Keratinocyte (primary cell): ENCODE results near the gene GPR180. TPM values are rescaled to one million over a fixed set of nuclear protein-coding genes. Genes with fewer than 3 reads are reported as not detected.

Experiments
- DNase-seq: peaks from one replicate; pipeline ENCODE4 v3.0.0-alpha.2; 2011; ENCODE audit warnings: low read depth, missing footprints, low spot score
- FAIRE-seq: peaks from 2 replicates; lab custom pipeline; 2011; peaks lifted over from hg19 to GRCh38; lab: Jason Lieb, UNC
- H2AFZ ChIP-seq: 2 replicates; pipeline ENCODE4 v1.6.0; 2012; ENCODE audit warnings: low read length, control low read depth, inconsistent platforms; ENCODE audit not compliant: control insufficient read depth
- H3K27ac ChIP-seq: 2 replicates; pipeline ENCODE4 v1.5.1; 2011; ENCODE audit warnings: low read length; ENCODE audit not compliant: control insufficient read depth, insufficient read depth
- H3K27me3 ChIP-seq: 3 replicates; pipeline ENCODE4 v1.6.0; 2011; ENCODE audit warnings: low read length; ENCODE audit not compliant: control insufficient read depth, insufficient read depth; ENCODE audit errors: extremely low read depth
- H3K36me3 ChIP-seq, 2 experiments: 2 replicates in 1 of 2; 3 replicates in 1 of 2; pipeline ENCODE4 v1.5.1; 2011; ENCODE audit warnings: low read length in 2 of 2, mild to moderate bottlenecking in 1 of 2; ENCODE audit not compliant: control insufficient read depth in 2 of 2, insufficient read depth in 2 of 2; ENCODE audit errors: extremely low read depth in 1 of 2
- H3K4me1 ChIP-seq: 3 replicates; pipeline ENCODE4 v1.5.1; 2011; ENCODE audit warnings: low read length; ENCODE audit not compliant: control insufficient read depth, insufficient read depth; ENCODE audit errors: extremely low read depth
- H3K4me2 ChIP-seq: 3 replicates; pipeline ENCODE4 v1.6.0; 2011; ENCODE audit warnings: low read depth, low read length; ENCODE audit not compliant: control insufficient read depth, insufficient read depth; ENCODE audit errors: extremely low read depth
- H3K4me3 ChIP-seq, 3 experiments: fragments of 200-600 bp in 1 of 3; sonication (generic) in 1 of 3; 2 replicates in 2 of 3; 3 replicates in 1 of 3; pipeline ENCODE4 v1.5.1; 2011 to 2016; ENCODE audit warnings: low read length in 3 of 3, mild to moderate bottlenecking in 3 of 3, control low read depth in 2 of 3, inconsistent platforms in 1 of 3, low read depth in 1 of 3, mixed read lengths in 1 of 3, mixed run types in 1 of 3, moderate library complexity in 1 of 3; ENCODE audit not compliant: control insufficient read depth in 2 of 3, insufficient read depth in 2 of 3; ENCODE audit errors: extremely low read depth in 1 of 3
- H3K79me2 ChIP-seq: 2 replicates; pipeline ENCODE4 v1.6.0; 2012; ENCODE audit warnings: low read length; ENCODE audit not compliant: control insufficient read depth, insufficient read depth
- H3K9ac ChIP-seq: 3 replicates; pipeline ENCODE4 v1.6.0; 2011; ENCODE audit warnings: low read length; ENCODE audit not compliant: control insufficient read depth, insufficient read depth; ENCODE audit errors: extremely low read depth
- H3K9me1 ChIP-seq: 3 replicates; pipeline ENCODE4 v1.6.0; 2011; ENCODE audit warnings: low read length; ENCODE audit not compliant: control insufficient read depth, insufficient read depth; ENCODE audit errors: extremely low read depth
- H3K9me3 ChIP-seq: 2 replicates; pipeline ENCODE4 v1.5.1; 2012; ENCODE audit warnings: low read depth, low read length; ENCODE audit not compliant: control insufficient read depth
- H4K20me1 ChIP-seq: 3 replicates; pipeline ENCODE4 v1.6.0; 2011; ENCODE audit warnings: low read length; ENCODE audit not compliant: control insufficient read depth, insufficient read depth; ENCODE audit errors: extremely low read depth
- EZH2 ChIP-seq: IDR thresholded peaks from one replicate; pipeline ENCODE4 v1.6.1; 2012; ENCODE audit warnings: inconsistent platforms, mild to moderate bottlenecking, low read length, moderate library complexity
- dilution Hi-C: fragments of 300-500 bp; cut with MboI; formaldehyde crosslinking; loops from one replicate; pipeline ENCODE4 v1.7.0; 2020; ENCODE audit warnings: low sequenced_read_pairs; ENCODE audit not compliant: extremely low pct_ligation_motif_present
- polyA plus RNA-seq, 5 experiments: library from polyadenylated mRNA; depleted of rRNA in 3 of 5; stranded (reverse) in 3 of 5; stranded (forward) in 1 of 5; unstranded in 1 of 5; fragments of >200 nt; gene quantifications; 1 replicate in 1 of 5; 2 replicates in 3 of 5; 3 replicates in 1 of 5; pipeline versions ENCODE4 v1.2.1 to v1.2.3, GENCODE V29; 2011 to 2012; ENCODE audit warnings: missing spikeins in 2 of 5, low read depth in 1 of 5, low replicate concordance in 1 of 5
- TF ChIP-seq, protein P1 (sequence below), 3 experiments: IDR thresholded peaks in 1 of 3; conservative IDR thresholded peaks in 1 of 3; optimal IDR thresholded peaks in 1 of 3; 2 replicates in 2 of 3; 3 replicates in 1 of 3; pipeline versions ENCODE3 to v1.5.1; 2011; ENCODE audit warnings: low read length in 3 of 3, mild to moderate bottlenecking in 3 of 3, moderate library complexity in 2 of 3, control low read depth in 1 of 3, inconsistent platforms in 1 of 3; ENCODE audit not compliant: insufficient read depth in 2 of 3; ENCODE audit errors: extremely low read depth in 1 of 3

The GPR180 gene
- polyA plus RNA-seq, 1 donor (not counting 4 experiments of a cell fraction or from before 2014, with no cell fraction given) = 9.9 TPM

DNA sequence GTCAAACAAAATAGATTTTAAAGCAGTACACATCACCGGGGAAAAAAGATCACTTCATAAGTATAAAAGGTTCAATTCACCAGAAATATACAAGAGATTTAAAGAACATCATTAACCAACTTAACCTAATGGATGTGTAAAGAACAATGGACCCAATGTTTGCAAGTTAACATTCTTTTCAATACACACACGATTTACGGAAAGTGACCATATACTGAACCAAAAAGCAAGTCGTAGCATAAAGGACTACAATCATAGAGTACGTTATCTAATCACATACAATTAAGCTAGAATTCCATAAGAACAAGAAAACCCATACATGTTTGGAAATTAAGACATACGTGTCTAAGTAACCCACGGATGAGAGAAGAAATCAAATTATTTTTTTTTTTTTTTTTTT lies 15.3 kb upstream of the GPR180 start:
- H3K27me3 ChIP-seq = no peaks in the 10 kb centered on the region
- no peaks in the 10 kb centered on the region for H3K4me1 ChIP-seq
- H3K9me3 ChIP-seq = no peaks in the 10 kb centered on the region
- no peaks in the 10 kb centered on the region for H4K20me1 ChIP-seq
- H2AFZ ChIP-seq = no peak overlapping the region
- no peaks in the 10 kb centered on the region for H3K9me1 ChIP-seq
- H3K36me3 ChIP-seq = peaks cover 5 to 10% of the 10 kb centered on the region in 2 experiments
- no peak overlapping the region for H3K4me3 ChIP-seq
- peaks cover 19% of the 10 kb centered on the region for H3K79me2 ChIP-seq
- no peak overlapping the region for H3K27ac ChIP-seq
- no peak for DNase-seq
- H3K4me2 ChIP-seq = no peak overlapping the region
- H3K9ac ChIP-seq = no peak overlapping the region
- FAIRE-seq = no peak
- dilution Hi-C loops = no loop called here
- no peak for TF ChIP-seq EZH2
- TF ChIP-seq, protein P1, sequence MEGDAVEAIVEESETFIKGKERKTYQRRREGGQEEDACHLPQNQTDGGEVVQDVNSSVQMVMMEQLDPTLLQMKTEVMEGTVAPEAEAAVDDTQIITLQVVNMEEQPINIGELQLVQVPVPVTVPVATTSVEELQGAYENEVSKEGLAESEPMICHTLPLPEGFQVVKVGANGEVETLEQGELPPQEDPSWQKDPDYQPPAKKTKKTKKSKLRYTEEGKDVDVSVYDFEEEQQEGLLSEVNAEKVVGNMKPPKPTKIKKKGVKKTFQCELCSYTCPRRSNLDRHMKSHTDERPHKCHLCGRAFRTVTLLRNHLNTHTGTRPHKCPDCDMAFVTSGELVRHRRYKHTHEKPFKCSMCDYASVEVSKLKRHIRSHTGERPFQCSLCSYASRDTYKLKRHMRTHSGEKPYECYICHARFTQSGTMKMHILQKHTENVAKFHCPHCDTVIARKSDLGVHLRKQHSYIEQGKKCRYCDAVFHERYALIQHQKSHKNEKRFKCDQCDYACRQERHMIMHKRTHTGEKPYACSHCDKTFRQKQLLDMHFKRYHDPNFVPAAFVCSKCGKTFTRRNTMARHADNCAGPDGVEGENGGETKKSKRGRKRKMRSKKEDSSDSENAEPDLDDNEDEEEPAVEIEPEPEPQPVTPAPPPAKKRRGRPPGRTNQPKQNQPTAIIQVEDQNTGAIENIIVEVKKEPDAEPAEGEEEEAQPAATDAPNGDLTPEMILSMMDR (optimal IDR thresholded peaks at IDR 0.05 in 1 of 3, IDR thresholded peaks at IDR 0.05 in 1 of 3, conservative IDR thresholded peaks at IDR 0.05 in 1 of 3; ENCODE audit: extremely low read depth in 1 of 3, insufficient read depth in 2 of 3, low read length in 3 of 3) = no peak

DNA sequence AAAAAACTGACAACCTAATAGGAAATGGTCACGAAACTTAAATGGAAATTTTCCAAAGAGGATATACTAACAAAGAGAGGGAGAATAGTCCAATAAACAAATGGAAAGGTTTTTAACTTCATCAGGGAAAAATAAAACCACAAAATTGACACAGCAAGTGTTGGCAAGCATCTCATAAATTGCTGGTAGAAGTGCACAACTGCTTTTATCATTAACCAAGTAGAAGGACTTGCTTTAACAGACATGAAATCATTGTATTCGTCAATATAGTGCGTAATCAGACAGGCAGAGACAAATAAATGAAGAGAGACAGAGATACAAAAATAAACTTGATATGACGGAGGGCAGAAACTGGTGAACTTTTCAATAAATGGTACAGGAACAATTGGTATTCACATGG lies 13.1 kb upstream of the GPR180 start:
- H3K9me1 ChIP-seq = no peaks in the 10 kb centered on the region
- no peaks in the 10 kb centered on the region for H4K20me1 ChIP-seq
- H3K27me3 ChIP-seq = no peaks in the 10 kb centered on the region
- no peak overlapping the region for H3K9ac ChIP-seq
- no peak overlapping the region for H3K27ac ChIP-seq
- dilution Hi-C loops = no loop called here
- H3K4me3 ChIP-seq = no peak overlapping the region
- FAIRE-seq (no peak), DNase-seq (no peak)
- H3K4me1 ChIP-seq = no peaks in the 10 kb centered on the region
- H2AFZ ChIP-seq = no peak overlapping the region
- H3K4me2 ChIP-seq = no peak overlapping the region
- H3K36me3 ChIP-seq = peaks cover 0 to 1% of the 10 kb centered on the region in 2 experiments
- H3K9me3 ChIP-seq = no peaks in the 10 kb centered on the region
- peaks cover 23% of the 10 kb centered on the region for H3K79me2 ChIP-seq
- TF ChIP-seq, protein P1 (optimal IDR thresholded peaks at IDR 0.05 in 1 of 3, IDR thresholded peaks at IDR 0.05 in 1 of 3, conservative IDR thresholded peaks at IDR 0.05 in 1 of 3; ENCODE audit: extremely low read depth in 1 of 3, insufficient read depth in 2 of 3, low read length in 3 of 3) = no peak
- no peak for TF ChIP-seq EZH2
